Measurements from ENCODE around the gene SIDT1.

GRCh38 chr3:113677737-113678136 is 145.4 kb downstream of the SIDT1 start:
- TF ChIP-seq CTCF (IDR thresholded peaks at IDR 0.05), result no peak
- TF ChIP-seq POLR2A (IDR thresholded peaks at IDR 0.05), result no peak
